OCI-LY3 (cell line): Measurements from ENCODE around the gene UBA6.
"Not testable (repeated sequence)": the region's sequence is repeated elsewhere in the genome, so short reads cannot be mapped to it uniquely, and the experiment has no call there.

Experiments used
- H2AFZ ChIP-seq: fragments of 200-600, 300-600 bp; shearing (Covaris generic); 2 replicates; pipeline ENCODE4 v1.6.0; 2014; ENCODE audit warnings: antibody characterized with exemption, low read depth, low read length
- H3K27ac ChIP-seq: fragments of 200-600, 300-600 bp; sonication (generic); 2 replicates; pipeline ENCODE4 v1.5.1; 2014; ENCODE audit warnings: mild to moderate bottlenecking, low read length, moderate library complexity, mixed read lengths
- H3K27me3 ChIP-seq: fragments of 200-600, 300-600 bp; sonication (generic); 2 replicates; pipeline ENCODE4 v1.6.1; 2014; ENCODE audit warnings: low read depth, low read length, mixed read lengths
- H3K36me3 ChIP-seq: fragments of 200-600, 300-600 bp; sonication (generic); replicated peaks from 2 replicates; pipeline ENCODE3; 2014; ENCODE audit warnings: low read depth, low read length, mixed read lengths
- H3K4me1 ChIP-seq: fragments of 300-600, 200-600 bp; sonication (generic); 2 replicates; pipeline ENCODE4 v1.6.1; 2014; ENCODE audit warnings: low read length, mixed read lengths
- H3K4me2 ChIP-seq: fragments of 200-600, 300-600 bp; sonication (generic); 2 replicates; pipeline ENCODE4 v1.6.1; 2014; ENCODE audit warnings: low read length, mixed read lengths
- H3K4me3 ChIP-seq: fragments of 300-600, 200-600 bp; sonication (generic); 2 replicates; pipeline ENCODE4 v1.5.1; 2014; ENCODE audit warnings: antibody characterized with exemption, mild to moderate bottlenecking, low read length, moderate library complexity
- H3K79me2 ChIP-seq: fragments of 300-600, 200-600 bp; shearing (Covaris generic); 2 replicates; pipeline ENCODE4 v1.6.1; 2014; ENCODE audit warnings: mild to moderate bottlenecking, low read length, mixed read lengths
- H3K9ac ChIP-seq: fragments of 300-600, 200-600 bp; shearing (Covaris generic); 2 replicates; pipeline ENCODE4 v1.6.0; 2014; ENCODE audit warnings: mild to moderate bottlenecking, low read length, moderate library complexity
- H3K9me3 ChIP-seq: fragments of 200-600, 300-600 bp; shearing (Covaris generic); 2 replicates; pipeline ENCODE4 v1.6.1; 2014; ENCODE audit warnings: low read length, mixed read lengths; ENCODE audit not compliant: insufficient read depth
- H4K20me1 ChIP-seq: fragments of 200-600, 300-600 bp; sonication (generic); 2 replicates; pipeline ENCODE4 v1.6.1; 2016; ENCODE audit warnings: low read length, mixed read lengths; ENCODE audit not compliant: insufficient read depth
- CTCF ChIP-seq: fragments of 200-600, 300-600 bp; sonication (generic); IDR thresholded peaks from 2 replicates; pipeline ENCODE4 v1.5.1; 2014; ENCODE audit warnings: antibody characterized with exemption, low read length, low read depth
- EZH2phosphoT487 ChIP-seq: fragments of 200-600 bp; shearing (Covaris generic); IDR thresholded peaks from 2 replicates; pipeline ENCODE4 v1.6.1; 2018; ENCODE audit warnings: antibody characterized with exemption, mixed run types, low read depth

The UBA6 gene

DNA sequence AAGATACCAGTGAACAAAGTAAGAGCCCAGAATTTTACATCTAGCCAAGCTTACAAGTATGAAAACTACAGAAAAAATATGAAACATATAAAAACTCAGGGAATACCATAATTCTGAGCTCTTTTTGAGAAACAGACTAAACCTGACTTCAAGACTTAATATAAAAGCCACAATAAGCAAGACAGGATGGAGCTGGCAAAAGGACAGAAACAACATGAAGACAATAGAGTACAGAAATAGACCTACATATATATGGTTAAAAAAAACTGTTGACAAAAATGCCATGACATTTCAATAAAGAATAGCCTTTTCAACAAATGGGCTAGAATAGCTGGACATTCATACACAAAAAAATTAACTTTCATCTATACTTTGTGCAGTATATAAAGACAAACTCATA lies 49.4 kb downstream of the UBA6 start:
- H3K36me3 ChIP-seq = peaks cover 8% of the 10 kb centered on the region
- H4K20me1 ChIP-seq = no peaks in the 10 kb centered on the region
- H3K4me1 ChIP-seq = no peaks in the 10 kb centered on the region
- H3K27me3 ChIP-seq = no peaks in the 10 kb centered on the region
- H3K4me2 ChIP-seq = no peak overlapping the region
- no peak overlapping the region for H3K27ac ChIP-seq
- H3K79me2 ChIP-seq = no peaks in the 10 kb centered on the region
- TF ChIP-seq CTCF (no peak), EZH2phosphoT487 (no peak)
- H2AFZ ChIP-seq = no peak overlapping the region
- H3K4me3 ChIP-seq = no peak overlapping the region
- no peak overlapping the region for H3K9ac ChIP-seq
- no peaks in the 10 kb centered on the region for H3K9me3 ChIP-seq

GRCh38 chr4:67638136-67638535 lies 62.8 kb downstream of the UBA6 start:
- Histone ChIP-seq H2AFZ (no peak overlapping the region), H3K79me2 (no peaks in the 10 kb centered on the region), H3K4me3 (no peak overlapping the region), H3K4me1 (no peaks in the 10 kb centered on the region), H3K4me2 (no peak overlapping the region), H3K9ac (no peak overlapping the region), H3K27ac (no peak overlapping the region), H3K36me3 (peaks cover 44% of the 10 kb centered on the region), H4K20me1 (no peaks in the 10 kb centered on the region), H3K27me3 (no peaks in the 10 kb centered on the region), H3K9me3 (no peaks in the 10 kb centered on the region)
- TF ChIP-seq CTCF = no peak
- no peak for TF ChIP-seq EZH2phosphoT487

DNA sequence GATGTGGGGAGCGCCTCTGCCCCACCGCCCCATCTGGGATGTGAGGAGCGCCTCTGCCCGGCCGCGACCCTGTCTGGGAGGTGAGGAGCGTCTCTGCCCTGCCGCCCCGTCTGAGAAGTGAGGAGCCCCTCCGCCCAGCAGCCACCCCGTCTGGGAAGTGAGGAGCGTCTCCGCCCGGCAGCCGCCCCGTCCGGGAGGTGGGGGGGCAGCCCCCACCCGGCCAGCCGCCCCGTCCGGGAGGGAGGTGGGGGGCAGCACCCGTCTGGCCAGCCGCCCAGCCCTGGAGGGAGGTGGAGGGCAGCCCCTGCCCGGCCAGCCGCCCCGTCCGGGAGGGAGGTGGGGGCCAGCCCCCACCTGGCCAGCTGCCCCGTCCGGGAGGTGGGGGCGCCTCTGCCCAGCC lies 64.0 kb downstream of the UBA6 start:
- not testable (repeated sequence) for H2AFZ ChIP-seq, H3K27ac ChIP-seq, H3K9me3 ChIP-seq, H3K4me3 ChIP-seq, H3K4me1 ChIP-seq, H3K27me3 ChIP-seq, H3K4me2 ChIP-seq, H4K20me1 ChIP-seq, H3K9ac ChIP-seq, H3K79me2 ChIP-seq
- peaks cover 47% of the 10 kb centered on the region for H3K36me3 ChIP-seq

- no peaks in the 10 kb centered on the region for H3K27me3 ChIP-seq
- no peak for TF ChIP-seq CTCF
- no peak for TF ChIP-seq EZH2phosphoT487
- H3K9ac ChIP-seq = no peak overlapping the region
These were observed 65.6 kb downstream of the UBA6 start for GRCh38 chr4:67635331-67635730.

DNA sequence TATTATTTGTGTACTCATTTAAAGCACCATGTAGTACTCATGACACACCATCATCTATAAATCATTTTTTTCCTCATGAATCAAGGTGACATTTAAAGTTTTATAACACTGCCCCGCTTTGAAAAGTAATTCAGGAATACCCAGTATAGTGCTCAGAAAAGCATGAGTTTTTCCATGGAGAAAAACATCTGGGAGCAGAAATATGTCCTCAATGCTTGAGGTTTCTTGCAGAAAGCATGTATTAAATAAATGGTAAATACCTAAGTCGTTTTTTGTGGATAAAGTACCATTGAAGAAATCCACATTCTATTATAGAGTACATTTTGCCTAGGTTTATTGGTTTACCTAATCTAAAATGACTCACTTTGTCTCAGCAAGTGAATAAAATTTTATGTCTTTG lies 66.2 kb downstream of the UBA6 start:
- Histone ChIP-seq H3K4me3 (no peak overlapping the region), H3K9me3 (no peaks in the 10 kb centered on the region), H3K4me1 (peaks cover 9% of the 10 kb centered on the region), H3K79me2 (no peaks in the 10 kb centered on the region), H3K27ac (no peak overlapping the region), H3K36me3 (peaks cover 55% of the 10 kb centered on the region), H2AFZ (no peak overlapping the region), H3K27me3 (no peaks in the 10 kb centered on the region), H4K20me1 (no peaks in the 10 kb centered on the region), H3K9ac (no peak overlapping the region), H3K4me2 (no peak overlapping the region)
- TF ChIP-seq CTCF = no peak
- no peak for TF ChIP-seq EZH2phosphoT487

More at GRCh38 chr4:67635331-67635730, 65.6 kb downstream of the UBA6 start:
- no peak overlapping the region for H2AFZ ChIP-seq
- H3K9me3 ChIP-seq = no peaks in the 10 kb centered on the region
- no peak overlapping the region for H3K27ac ChIP-seq
- H3K4me2 ChIP-seq = no peak overlapping the region
- H3K36me3 ChIP-seq = peaks cover 49% of the 10 kb centered on the region
- H4K20me1 ChIP-seq = no peaks in the 10 kb centered on the region
- no peak overlapping the region for H3K4me3 ChIP-seq
- H3K79me2 ChIP-seq = no peaks in the 10 kb centered on the region
- H3K4me1 ChIP-seq = peaks cover 9% of the 10 kb centered on the region
